ENCODE measurements around the gene DGKB. TPM values are rescaled to one million over a fixed set of nuclear protein-coding genes. Genes with fewer than 3 reads are reported as not detected.

DGKB gene
- total RNA-seq, 1 experiment from 2014 or later, result not detected

- no TSS peak for BruUV-seq (replicated peaks)
- H3K4me3 ChIP-seq (ENCODE audit: low read depth in 2 of 2, low read length in 2 of 2), result no peak overlapping the region
- H3K9me3 ChIP-seq (ENCODE audit: control insufficient read depth, insufficient read depth, low read depth, low read length), result no peaks in the 10 kb centered on the region
- POLR2A ChIA-PET, result no interaction called here
- no peaks in the 10 kb centered on the region for H3K27me3 ChIP-seq (ENCODE audit: control insufficient read depth, insufficient read depth, low read length)
- in situ Hi-C loops (cut with HindIII; ENCODE audit: low pct_unique_long_range_greater_than_20kb, low sequenced_read_pairs) (no loop called here), intact Hi-C loops (cut with micrococcal nuclease; ENCODE audit: unreplicated experiment) (no loop called here)
- CTCF ChIA-PET, result no interaction called here
- DNase-seq (ENCODE audit: low read depth, low spot score) (no peak), ATAC-seq (no peak)
- H3K4me1 ChIP-seq (ENCODE audit: control insufficient read depth, insufficient read depth, low read length), result no peaks in the 10 kb centered on the region
- TF ChIP-seq, protein P1, sequence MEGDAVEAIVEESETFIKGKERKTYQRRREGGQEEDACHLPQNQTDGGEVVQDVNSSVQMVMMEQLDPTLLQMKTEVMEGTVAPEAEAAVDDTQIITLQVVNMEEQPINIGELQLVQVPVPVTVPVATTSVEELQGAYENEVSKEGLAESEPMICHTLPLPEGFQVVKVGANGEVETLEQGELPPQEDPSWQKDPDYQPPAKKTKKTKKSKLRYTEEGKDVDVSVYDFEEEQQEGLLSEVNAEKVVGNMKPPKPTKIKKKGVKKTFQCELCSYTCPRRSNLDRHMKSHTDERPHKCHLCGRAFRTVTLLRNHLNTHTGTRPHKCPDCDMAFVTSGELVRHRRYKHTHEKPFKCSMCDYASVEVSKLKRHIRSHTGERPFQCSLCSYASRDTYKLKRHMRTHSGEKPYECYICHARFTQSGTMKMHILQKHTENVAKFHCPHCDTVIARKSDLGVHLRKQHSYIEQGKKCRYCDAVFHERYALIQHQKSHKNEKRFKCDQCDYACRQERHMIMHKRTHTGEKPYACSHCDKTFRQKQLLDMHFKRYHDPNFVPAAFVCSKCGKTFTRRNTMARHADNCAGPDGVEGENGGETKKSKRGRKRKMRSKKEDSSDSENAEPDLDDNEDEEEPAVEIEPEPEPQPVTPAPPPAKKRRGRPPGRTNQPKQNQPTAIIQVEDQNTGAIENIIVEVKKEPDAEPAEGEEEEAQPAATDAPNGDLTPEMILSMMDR (IDR thresholded peaks at IDR 0.05), result no peak
- TF ChIP-seq TCF7L2 (IDR thresholded peaks at IDR 0.05; ENCODE audit: low read depth, low read length) (no peak), POLR2AphosphoS5 (IDR thresholded peaks at IDR 0.05; ENCODE audit: low read depth, low read length) (no peak), SIN3A (IDR thresholded peaks at IDR 0.05; ENCODE audit: borderline replicate concordance, insufficient read depth, low read depth, low read length) (no peak)
- TF ChIP-seq, protein P2, sequence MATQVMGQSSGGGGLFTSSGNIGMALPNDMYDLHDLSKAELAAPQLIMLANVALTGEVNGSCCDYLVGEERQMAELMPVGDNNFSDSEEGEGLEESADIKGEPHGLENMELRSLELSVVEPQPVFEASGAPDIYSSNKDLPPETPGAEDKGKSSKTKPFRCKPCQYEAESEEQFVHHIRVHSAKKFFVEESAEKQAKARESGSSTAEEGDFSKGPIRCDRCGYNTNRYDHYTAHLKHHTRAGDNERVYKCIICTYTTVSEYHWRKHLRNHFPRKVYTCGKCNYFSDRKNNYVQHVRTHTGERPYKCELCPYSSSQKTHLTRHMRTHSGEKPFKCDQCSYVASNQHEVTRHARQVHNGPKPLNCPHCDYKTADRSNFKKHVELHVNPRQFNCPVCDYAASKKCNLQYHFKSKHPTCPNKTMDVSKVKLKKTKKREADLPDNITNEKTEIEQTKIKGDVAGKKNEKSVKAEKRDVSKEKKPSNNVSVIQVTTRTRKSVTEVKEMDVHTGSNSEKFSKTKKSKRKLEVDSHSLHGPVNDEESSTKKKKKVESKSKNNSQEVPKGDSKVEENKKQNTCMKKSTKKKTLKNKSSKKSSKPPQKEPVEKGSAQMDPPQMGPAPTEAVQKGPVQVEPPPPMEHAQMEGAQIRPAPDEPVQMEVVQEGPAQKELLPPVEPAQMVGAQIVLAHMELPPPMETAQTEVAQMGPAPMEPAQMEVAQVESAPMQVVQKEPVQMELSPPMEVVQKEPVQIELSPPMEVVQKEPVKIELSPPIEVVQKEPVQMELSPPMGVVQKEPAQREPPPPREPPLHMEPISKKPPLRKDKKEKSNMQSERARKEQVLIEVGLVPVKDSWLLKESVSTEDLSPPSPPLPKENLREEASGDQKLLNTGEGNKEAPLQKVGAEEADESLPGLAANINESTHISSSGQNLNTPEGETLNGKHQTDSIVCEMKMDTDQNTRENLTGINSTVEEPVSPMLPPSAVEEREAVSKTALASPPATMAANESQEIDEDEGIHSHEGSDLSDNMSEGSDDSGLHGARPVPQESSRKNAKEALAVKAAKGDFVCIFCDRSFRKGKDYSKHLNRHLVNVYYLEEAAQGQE (IDR thresholded peaks at IDR 0.05; ENCODE audit: insufficient read depth in 1 of 2, low read depth in 2 of 2, low read length in 1 of 2), result no peak
- no peaks in the 10 kb centered on the region for H3K36me3 ChIP-seq (ENCODE audit: control insufficient read depth, insufficient read depth, low read length)
- no peak overlapping the region for H3K27ac ChIP-seq (ENCODE audit: low read length)
Measured at GRCh38 chr7:14821757-14822480, 80.6 kb downstream of the DGKB start.

- DNase-seq (ENCODE audit: low read depth, low spot score) (no peak), ATAC-seq (no peak)
- no peaks in the 10 kb centered on the region for H3K27me3 ChIP-seq (ENCODE audit: control insufficient read depth, insufficient read depth, low read length)
- in situ Hi-C loops (cut with HindIII; ENCODE audit: low pct_unique_long_range_greater_than_20kb, low sequenced_read_pairs) (no loop called here), intact Hi-C loops (cut with micrococcal nuclease; ENCODE audit: unreplicated experiment) (no loop called here)
- ChIA-PET CTCF (no interaction called here), POLR2A (no interaction called here)
- H3K4me3 ChIP-seq (ENCODE audit: low read depth in 2 of 2, low read length in 2 of 2), result no peak overlapping the region
- no peaks in the 10 kb centered on the region for H3K4me1 ChIP-seq (ENCODE audit: control insufficient read depth, insufficient read depth, low read length)
- H3K9me3 ChIP-seq (ENCODE audit: control insufficient read depth, insufficient read depth, low read depth, low read length), result no peaks in the 10 kb centered on the region
- no peaks in the 10 kb centered on the region for H3K36me3 ChIP-seq (ENCODE audit: control insufficient read depth, insufficient read depth, low read length)
- TF ChIP-seq TCF7L2 (IDR thresholded peaks at IDR 0.05; ENCODE audit: low read depth, low read length) (no peak), POLR2AphosphoS5 (IDR thresholded peaks at IDR 0.05; ENCODE audit: low read depth, low read length) (no peak)
- TF ChIP-seq, protein P1 (IDR thresholded peaks at IDR 0.05), result no peak
- TF ChIP-seq, protein P2 (IDR thresholded peaks at IDR 0.05; ENCODE audit: insufficient read depth in 1 of 2, low read depth in 2 of 2, low read length in 1 of 2), result no peak
- no peak overlapping the region for H3K27ac ChIP-seq (ENCODE audit: low read length)
- no TSS peak for BruUV-seq (replicated peaks)
Measured at GRCh38 chr7:14818871-14819270, 83.7 kb downstream of the DGKB start.
